ENCODE results near the gene ATP6AP1.

GRCh38 chrX:154435171-154435733, 6.8 kb downstream of the ATP6AP1 start:
- TF ChIP-seq CTCF (optimal IDR thresholded peaks at IDR 0.05 in 1 of 3, IDR thresholded peaks at IDR 0.05 in 1 of 3, conservative IDR thresholded peaks at IDR 0.05 in 1 of 3; ENCODE audit: extremely low read depth in 1 of 3, insufficient read depth in 2 of 3, low read length in 3 of 3) (no peak), EZH2 (IDR thresholded peaks at IDR 0.05; ENCODE audit: low read length) (no peak)

Data from keratinocyte (primary cell).